NCI-H748 treated with DMSO at 0.1 percent for 48 hours (cell line): ENCODE results near the gene PLOD1.
A peak's percentile ranks its signal among the peaks of the same experiment; 100 is the strongest.
"Not testable (repeated sequence)": the region's sequence is repeated elsewhere in the genome, so short reads cannot be mapped to it uniquely, and the experiment has no call there.

Source experiments
- DNase-seq: peaks from one replicate; lab custom pipeline; 2025; lab: John Stamatoyannopoulos, UW

PLOD1 gene

GRCh38 chr1:11934302-11935056, at the start of gene PLOD1:
Gene PLOD1, plus strand, starts transcription at chr1:11934717. Its CDS starts 63 bp downstream, at chr1:11934780.
- DNase-seq = peak; percentile 23

DNA sequence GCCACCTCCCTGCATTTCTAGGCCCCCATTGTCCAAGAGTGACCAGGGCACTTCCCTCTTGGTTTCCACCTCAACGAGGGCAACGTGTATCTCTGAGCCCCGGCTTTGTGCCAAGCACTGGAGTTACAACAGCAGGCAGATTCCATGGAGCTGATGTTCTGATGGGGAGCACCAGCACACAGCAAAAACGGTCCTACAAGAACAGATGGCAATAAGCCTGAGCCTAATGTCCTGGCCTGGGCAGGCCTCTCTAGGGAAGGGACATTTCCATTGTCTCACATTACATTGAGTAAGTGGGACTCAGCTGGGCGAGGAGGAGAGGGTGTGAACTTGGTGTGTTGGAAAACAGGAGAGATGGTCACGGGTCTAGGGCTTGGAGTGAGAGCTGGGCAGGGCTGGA, 48.6 kb upstream of the PLOD1 start:
- no peak for DNase-seq

DNA sequence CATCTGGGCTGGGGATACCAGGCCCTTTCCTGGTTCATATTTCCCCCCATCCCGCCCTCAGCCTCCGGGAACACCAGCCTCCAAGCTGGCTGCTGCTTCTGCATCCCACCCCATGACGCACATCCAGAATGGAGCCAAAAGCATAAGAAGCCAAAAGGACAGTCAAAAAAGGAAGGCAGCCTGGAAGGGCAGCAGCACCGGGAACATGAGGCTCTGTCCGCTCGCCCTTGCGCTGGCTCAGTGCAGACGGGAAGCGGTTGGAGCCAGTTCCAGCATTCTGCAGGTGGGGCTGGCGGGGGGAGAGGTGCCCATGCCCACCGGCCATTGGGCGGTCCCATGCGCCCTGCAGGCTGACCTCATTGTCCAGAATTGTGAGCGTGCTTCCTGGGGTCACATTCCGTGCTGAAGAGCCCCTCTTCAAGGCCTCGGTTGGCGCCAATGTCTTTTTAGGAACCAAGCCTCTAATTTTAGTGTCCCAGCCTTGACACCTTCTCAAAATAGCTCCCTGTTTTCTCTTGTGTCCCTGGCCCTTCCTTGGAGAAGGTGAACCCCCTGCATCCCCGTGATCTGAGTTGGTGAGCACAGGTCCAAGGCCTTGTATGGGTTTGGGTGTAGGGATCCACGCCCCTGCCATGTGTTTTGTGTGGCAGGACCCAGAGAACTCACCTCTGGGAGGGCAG, 47.4 kb upstream of the PLOD1 start:
- no peak for DNase-seq

- DNase-seq = no peak
Observed at GRCh38 chr1:11887666-11888007, 46.9 kb upstream of the PLOD1 start.

- no peak for DNase-seq
Observed at GRCh38 chr1:11888206-11888876, 46.2 kb upstream of the PLOD1 start.

DNA sequence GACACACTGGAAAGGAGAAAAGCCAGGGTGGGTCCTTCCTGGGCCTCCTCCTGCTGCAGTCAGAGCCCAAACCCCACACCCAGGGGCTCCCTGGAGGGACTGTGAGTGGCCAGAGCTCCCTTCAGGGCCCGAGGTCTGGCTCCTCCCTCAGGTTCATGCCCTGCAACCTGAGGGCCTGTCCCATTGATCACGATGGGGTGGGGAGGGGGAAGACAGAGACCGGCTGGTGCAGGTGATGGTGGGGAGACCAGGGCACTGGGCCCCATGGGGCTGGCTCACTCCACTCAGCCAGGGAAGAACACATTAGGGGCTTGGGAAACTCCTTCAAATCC, 45.7 kb upstream of the PLOD1 start:
- no peak for DNase-seq

- DNase-seq = no peak
Observed at GRCh38 chr1:11891433-11892186, 42.9 kb upstream of the PLOD1 start.

- DNase-seq = peak; percentile 28
Observed at GRCh38 chr1:11893907-11894251, 40.6 kb upstream of the PLOD1 start.

DNA sequence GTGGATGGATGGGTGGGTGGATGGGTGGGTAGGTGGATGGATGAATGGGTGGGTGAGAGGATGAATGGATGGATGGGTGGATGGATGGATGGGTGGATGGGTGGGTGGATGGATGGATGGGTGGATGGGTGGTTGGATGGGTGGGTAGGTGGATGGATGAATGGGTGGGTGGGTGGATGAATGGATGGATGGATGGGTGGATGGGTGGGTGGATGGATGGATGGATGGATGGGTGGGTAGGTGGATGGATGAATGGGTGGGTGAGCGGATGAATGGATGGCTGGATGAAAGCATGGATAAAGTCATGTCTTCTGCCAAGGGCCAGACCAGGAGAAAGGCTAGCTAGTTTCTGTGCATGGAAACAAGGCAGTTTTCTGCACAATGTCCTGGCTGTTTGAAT, 40.0 kb upstream of the PLOD1 start:
- DNase-seq = not testable (repeated sequence)

DNA sequence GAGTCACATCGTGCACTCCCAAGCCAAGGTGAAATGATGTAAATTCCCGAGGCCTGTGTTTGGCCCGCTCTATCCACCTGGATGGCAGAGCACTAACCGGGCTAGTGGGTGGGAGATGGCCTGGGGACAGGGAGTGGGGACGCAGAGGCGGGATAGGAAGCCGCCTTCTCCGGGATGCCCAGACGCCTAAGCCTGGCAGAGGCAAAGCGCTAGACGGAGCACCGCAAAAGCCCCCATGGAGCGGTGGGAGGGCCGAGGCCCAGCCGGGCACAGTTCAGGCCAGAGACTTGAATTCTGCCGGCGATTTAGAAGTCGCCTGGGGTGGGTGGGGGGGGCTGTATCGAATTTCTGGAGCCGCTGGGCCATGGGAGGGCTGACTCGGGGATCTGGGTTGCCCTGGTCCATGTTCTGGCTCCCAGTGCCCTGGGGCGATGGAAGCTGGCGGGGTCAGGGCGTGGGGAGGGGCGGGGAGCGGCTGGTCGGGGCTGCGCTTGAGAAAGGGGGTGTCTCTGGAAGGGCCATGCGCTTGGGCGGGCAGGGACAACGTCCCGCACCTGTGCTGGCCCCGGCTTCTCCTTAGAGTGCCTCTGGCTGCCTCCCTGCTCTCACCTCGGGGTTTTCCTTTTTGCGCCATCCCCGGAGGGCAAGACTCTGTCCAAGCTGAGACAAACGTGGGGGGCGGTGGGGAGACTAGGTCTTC, 36.3 kb upstream of the PLOD1 start:
- no peak for DNase-seq

- no peak for DNase-seq
Observed at GRCh38 chr1:11898831-11899467, 35.6 kb upstream of the PLOD1 start.

- not testable (repeated sequence) for DNase-seq
Observed at GRCh38 chr1:11901446-11901845, 33.1 kb upstream of the PLOD1 start.

GRCh38 chr1:11903210-11903609, 31.3 kb upstream of the PLOD1 start:
- no peak for DNase-seq

GRCh38 chr1:11904156-11904555, 30.4 kb upstream of the PLOD1 start:
- not testable (repeated sequence) for DNase-seq

GRCh38 chr1:11904978-11905377, 29.5 kb upstream of the PLOD1 start:
- no peak for DNase-seq

GRCh38 chr1:11906870-11907269, 27.6 kb upstream of the PLOD1 start:
- no peak for DNase-seq

GRCh38 chr1:11907275-11908094, 27.0 kb upstream of the PLOD1 start:
- peak; percentile 82 for DNase-seq

DNA sequence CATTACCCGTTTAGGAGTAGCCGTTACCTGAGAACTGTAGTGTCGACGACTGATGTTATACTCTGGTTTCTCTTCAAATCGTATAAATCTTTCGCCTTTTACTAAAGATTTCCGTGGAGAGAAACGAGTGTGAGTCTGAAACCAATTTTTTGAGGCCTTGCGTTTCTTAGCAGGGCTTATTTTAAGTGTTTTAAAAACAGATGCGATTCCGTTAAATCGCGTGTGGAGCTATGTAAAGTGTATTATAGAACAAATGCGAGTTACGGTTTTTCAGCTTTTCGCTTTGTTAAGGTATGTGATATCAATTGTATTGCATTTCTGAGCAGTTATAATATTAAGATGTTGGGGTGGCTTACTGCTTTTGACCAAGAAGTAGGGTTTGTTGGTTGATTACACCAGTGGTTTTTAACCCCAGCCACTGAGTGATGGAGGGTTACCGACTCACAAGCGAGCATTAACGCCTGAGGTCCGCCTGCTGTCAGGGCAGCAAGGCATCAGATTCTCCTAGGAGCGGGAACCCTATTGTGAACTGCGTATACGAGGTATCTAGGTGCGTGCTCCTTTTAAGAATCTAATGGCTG, 26.3 kb upstream of the PLOD1 start:
- DNase-seq = peak; percentile 79

DNA sequence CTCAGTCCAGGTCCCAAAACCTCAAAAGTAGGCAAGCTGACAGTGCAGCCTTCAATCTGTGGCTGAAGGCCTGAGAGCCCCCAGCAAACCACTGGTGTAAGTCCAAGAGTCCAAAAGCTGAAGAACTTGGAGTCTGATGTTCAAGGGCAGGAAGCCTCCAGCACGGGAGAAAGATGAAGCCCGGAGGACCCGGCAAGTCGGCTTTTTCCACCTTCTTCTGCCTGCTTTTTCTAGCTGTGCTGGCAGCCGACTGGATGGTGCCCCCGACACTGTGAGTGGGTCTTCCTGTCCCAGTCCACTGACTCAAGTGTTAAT, 23.6 kb upstream of the PLOD1 start:
- DNase-seq = not testable (repeated sequence)

GRCh38 chr1:11912000-11912399, 22.5 kb upstream of the PLOD1 start:
- DNase-seq = no peak
